IMR-90 (cell line): Measurements from ENCODE around the gene AMER2. TPM values are rescaled to one million over a fixed set of nuclear protein-coding genes. Genes with fewer than 3 reads are reported as not detected.

Experiments used
- ATAC-seq: fragments of 200-7000 bp; cut with Tn5 transposase; 2 replicates; pipeline ENCODE4 v1.9.1; 2020; ENCODE audit warnings: low read depth, mild to moderate bottlenecking, moderate library complexity
- BruUV-seq: library from RNA; stranded (reverse); fragments of 400-500 nt; replicated peaks from 2 replicates; lab custom pipeline; 2021; lab: Mats Ljungman, UMichigan
- CTCF ChIA-PET: fragments of 300-600 bp; formaldehyde crosslinking; extraction: SDS; loops from one replicate; lab custom pipeline; 2021; ENCODE audit warnings: antibody characterized with exemption; lab: Yijun Ruan, JAX
- POLR2A ChIA-PET: fragments of 300-600 bp; sonication (Branson Sonifier 250); formaldehyde crosslinking; loops from one replicate; lab custom pipeline; 2022; ENCODE audit warnings: antibody characterized with exemption; ENCODE audit not compliant: unreplicated experiment; lab: Charles Lee
- DNase-seq: peaks from one replicate; pipeline ENCODE4 v3.0.0; 2013
- H2AFZ ChIP-seq: replicated peaks from 2 replicates; pipeline ENCODE3; 2013; ENCODE audit warnings: low read length, mild to moderate bottlenecking; ENCODE audit not compliant: poor library complexity
- H2AK5ac ChIP-seq: 2 replicates; pipeline ENCODE4 v1.6.1; 2013; ENCODE audit warnings: low read depth, low read length, inconsistent platforms
- H2AK9ac ChIP-seq: replicated peaks from 2 replicates; pipeline ENCODE3; 2013; ENCODE audit warnings: mild to moderate bottlenecking, low read depth, low read length, moderate library complexity; ENCODE audit not compliant: poor library complexity
- H2BK120ac ChIP-seq: 2 replicates; pipeline ENCODE4 v1.6.1; 2013; ENCODE audit warnings: low read depth, low read length, inconsistent platforms
- H2BK15ac ChIP-seq: 3 replicates; pipeline ENCODE4 v1.6.1; 2013; ENCODE audit warnings: low read depth, low read length, inconsistent platforms
- H2BK20ac ChIP-seq: 2 replicates; pipeline ENCODE4 v1.6.1; 2013; ENCODE audit warnings: low read depth, mild to moderate bottlenecking, inconsistent platforms, low read length, moderate library complexity
- H2BK5ac ChIP-seq: 2 replicates; pipeline ENCODE4 v1.6.1; 2013; ENCODE audit warnings: mild to moderate bottlenecking, low read depth, low read length, inconsistent platforms; ENCODE audit not compliant: poor library complexity, severe bottlenecking
- H3K14ac ChIP-seq: replicated peaks from 2 replicates; pipeline ENCODE4 v1.6.1; 2013; ENCODE audit warnings: low read depth, low read length, inconsistent platforms
- H3K18ac ChIP-seq: 2 replicates; pipeline ENCODE4 v1.6.1; 2013; ENCODE audit warnings: low read depth, low read length, control low read depth
- H3K23ac ChIP-seq: 2 replicates; pipeline ENCODE4 v1.6.1; 2013; ENCODE audit warnings: low read depth, low read length, inconsistent platforms
- H3K27ac ChIP-seq: 2 replicates; pipeline ENCODE4 v1.5.1; 2013; ENCODE audit warnings: mild to moderate bottlenecking, control low read depth, low read length; ENCODE audit not compliant: insufficient read depth
- H3K27me3 ChIP-seq: 2 replicates; pipeline ENCODE4 v1.6.1; 2013; ENCODE audit warnings: low read length; ENCODE audit not compliant: control insufficient read depth, insufficient read depth
- H3K36me3 ChIP-seq: 2 replicates; pipeline ENCODE4 v1.6.1; 2013; ENCODE audit warnings: low read length, mixed read lengths; ENCODE audit not compliant: control insufficient read depth, insufficient read depth
- H3K4ac ChIP-seq: 2 replicates; pipeline ENCODE4 v1.6.1; 2013; ENCODE audit warnings: low read depth, low read length, inconsistent platforms
- H3K4me1 ChIP-seq: 2 replicates; pipeline ENCODE4 v1.6.1; 2013; ENCODE audit warnings: low read length, mixed read lengths; ENCODE audit not compliant: control insufficient read depth, insufficient read depth
- H3K4me2 ChIP-seq: 2 replicates; pipeline ENCODE4 v1.6.1; 2013; ENCODE audit warnings: low read depth, mild to moderate bottlenecking, control low read depth, low read length, moderate library complexity
- H3K4me3 ChIP-seq: 2 replicates; pipeline ENCODE4 v1.5.1; 2013; ENCODE audit warnings: low read depth, mild to moderate bottlenecking, control low read depth, low read length, moderate library complexity; ENCODE audit not compliant: insufficient read depth
- H3K56ac ChIP-seq: 2 replicates; pipeline ENCODE4 v1.6.1; 2013; ENCODE audit warnings: low read length, inconsistent platforms; ENCODE audit not compliant: insufficient read depth; ENCODE audit errors: extremely low read depth
- H3K79me1 ChIP-seq, 2 experiments: 2 replicates each; pipeline ENCODE4 v1.6.1; 2013; ENCODE audit warnings: low read length in 2 of 2, inconsistent platforms in 1 of 2, low read depth in 1 of 2
- H3K9ac ChIP-seq: 2 replicates; pipeline ENCODE4 v1.6.1; 2013; ENCODE audit warnings: low read depth, low read length, control low read depth
- H3K9me1 ChIP-seq: 2 replicates; pipeline ENCODE4 v1.6.1; 2013; ENCODE audit warnings: low read length, inconsistent platforms; ENCODE audit not compliant: insufficient read depth
- H3K9me3 ChIP-seq: 2 replicates; pipeline ENCODE4 v1.6.1; 2013; ENCODE audit warnings: low read length; ENCODE audit not compliant: control insufficient read depth, insufficient read depth
- H4K20me1 ChIP-seq: 2 replicates; pipeline ENCODE4 v1.6.1; 2013; ENCODE audit warnings: low read length, inconsistent platforms; ENCODE audit not compliant: insufficient read depth
- H4K5ac ChIP-seq: 2 replicates; pipeline ENCODE4 v1.6.1; 2013; ENCODE audit warnings: mild to moderate bottlenecking, low read depth, low read length, control low read depth
- H4K8ac ChIP-seq, 2 experiments: 2 replicates each; pipeline ENCODE4 v1.6.1; 2013; ENCODE audit warnings: low read depth in 2 of 2, low read length in 2 of 2, control low read depth in 1 of 2, inconsistent platforms in 1 of 2
- H4K91ac ChIP-seq: 2 replicates; pipeline ENCODE4 v1.6.1; 2013; ENCODE audit warnings: low read depth, low read length, inconsistent platforms; ENCODE audit not compliant: insufficient read depth
- BHLHE40 ChIP-seq: fragments of 150-350 bp; IDR thresholded peaks from 2 replicates; pipeline ENCODE4 v1.6.1; 2016; ENCODE audit warnings: mild to moderate bottlenecking, low read depth, low read length
- CEBPB ChIP-seq: IDR thresholded peaks from 2 replicates; pipeline ENCODE4 v1.6.1; 2012; ENCODE audit warnings: low read depth, low read length, improper control_type of control experiment
- CHD1 ChIP-seq: IDR thresholded peaks from 2 replicates; pipeline ENCODE4 v1.6.1; 2012; ENCODE audit warnings: low read depth, low read length, improper control_type of control experiment
- CTCF ChIP-seq: conservative IDR thresholded peaks from 2 replicates; pipeline ENCODE4 v1.5.1; 2012; ENCODE audit warnings: mild to moderate bottlenecking, low read depth, low read length, improper control_type of control experiment
- ELK1 ChIP-seq: fragments of 150-350 bp; IDR thresholded peaks from 2 replicates; pipeline ENCODE4 v1.6.1; 2016; ENCODE audit warnings: low read depth, mild to moderate bottlenecking, low read length, moderate library complexity, borderline replicate concordance
- FOS ChIP-seq: fragments of 150-350 bp; IDR thresholded peaks from 2 replicates; pipeline ENCODE4 v1.6.1; 2016; ENCODE audit warnings: low read depth, low read length
- MAFK ChIP-seq: IDR thresholded peaks from 2 replicates; pipeline ENCODE4 v1.6.1; 2012; ENCODE audit warnings: low read depth, low read length, improper control_type of control experiment
- MAZ ChIP-seq: IDR thresholded peaks from 2 replicates; pipeline ENCODE4 v1.6.1; 2012; ENCODE audit warnings: low read depth, mild to moderate bottlenecking, low read length, improper control_type of control experiment, moderate library complexity, borderline replicate concordance
- MXI1 ChIP-seq: IDR thresholded peaks from 2 replicates; pipeline ENCODE4 v1.6.1; 2012; ENCODE audit warnings: low read depth, mild to moderate bottlenecking, low read length, moderate library complexity, borderline replicate concordance
- NFE2L2 ChIP-seq: fragments of 150-350 bp; IDR thresholded peaks from 2 replicates; pipeline ENCODE4 v1.6.1; 2016; ENCODE audit warnings: low read depth, mild to moderate bottlenecking, low read length
- POLR2A ChIP-seq: IDR thresholded peaks from 2 replicates; pipeline ENCODE4 v1.6.1; 2012; ENCODE audit warnings: mild to moderate bottlenecking, low read depth, low read length
- RAD21 ChIP-seq: IDR thresholded peaks from 2 replicates; pipeline ENCODE4 v1.6.1; 2012; ENCODE audit warnings: low read length, improper control_type of control experiment
- RCOR1 ChIP-seq: IDR thresholded peaks from 2 replicates; pipeline ENCODE4 v1.6.1; 2012; ENCODE audit warnings: mild to moderate bottlenecking, low read length, improper control_type of control experiment; ENCODE audit not compliant: insufficient replicate concordance
- RFX5 ChIP-seq: IDR thresholded peaks from 2 replicates; pipeline ENCODE4 v1.8.0; 2012; ENCODE audit warnings: low read depth, mild to moderate bottlenecking, low read length, moderate library complexity
- SMC3 ChIP-seq: fragments of 150-350 bp; IDR thresholded peaks from 2 replicates; pipeline ENCODE4 v1.6.1; 2016; ENCODE audit warnings: low read depth, mild to moderate bottlenecking, antibody characterized with exemption, low read length, moderate library complexity
- USF2 ChIP-seq: fragments of 150-350 bp; IDR thresholded peaks from 2 replicates; pipeline ENCODE4 v1.6.1; 2017; ENCODE audit warnings: mild to moderate bottlenecking, antibody characterized with exemption, low read length, low read depth
- WGBS, 2 experiments: methylation state at CpG; one replicate each; pipeline versions ENCODE4 v1.1.5 to v1.1.7; 2013; ENCODE audit warnings: missing lambda C conversion rate in 2 of 2; ENCODE audit not compliant: insufficient read length in 1 of 2; ENCODE audit errors: extremely low coverage in 2 of 2; 5-methylcytosine and 5-hydroxymethylcytosine counted together
- dilution Hi-C: fragments of 300-500 bp; cut with HindIII; formaldehyde crosslinking; loops from one replicate; pipeline ENCODE4 v1.14.3; 2018; ENCODE audit warnings: low sequenced_read_pairs; ENCODE audit not compliant: unreplicated experiment
- in situ Hi-C: fragments of 300-500 bp; cut with MboI; formaldehyde crosslinking; loops from 3 replicates; pipeline ENCODE4 v1.14.3; 2019; ENCODE audit warnings: low sequenced_read_pairs, inconsistent platforms, mixed read lengths
- intact Hi-C: fragments of 100-400 bp; cut with micrococcal nuclease; formaldehyde crosslinking; loops from 2 replicates; pipeline ENCODE4 v1.10.0; 2022
- polyA plus RNA-seq, 3 experiments: library from polyadenylated mRNA; depleted of rRNA; stranded (reverse); fragments of >200 nt; gene quantifications; 2 replicates each; pipeline ENCODE4 v1.2.3, GENCODE V29; 2012; ENCODE audit warnings: low replicate concordance in 1 of 3
- total RNA-seq: library from RNA; depleted of rRNA; stranded (reverse); fragments of >200 nt; gene quantifications from 2 replicates; pipeline ENCODE4 v1.2.3, GENCODE V29; 2012

Gene AMER2
- total and polyA plus RNA-seq, 2 of the 4 experiments (the other 2 are of a cell fraction), result not detected

GRCh38 chr13:25116044-25116443 lies 56.0 kb downstream of the AMER2 start:
- Histone ChIP-seq H3K27me3 (peaks cover 2% of the 10 kb centered on the region), H4K20me1 (no peaks in the 10 kb centered on the region), H2BK20ac (no peak overlapping the region), H3K79me1 (no peaks in the 10 kb centered on the region), H4K5ac (no peak overlapping the region), H3K4me3 (no peak overlapping the region), H2AK5ac (no peak overlapping the region), H2AFZ (no peak overlapping the region), H4K8ac (no peak overlapping the region), H3K23ac (no peak overlapping the region), H3K18ac (no peak overlapping the region), H3K9me1 (no peaks in the 10 kb centered on the region), H3K4me2 (no peak overlapping the region), H3K9ac (no peak overlapping the region), H2AK9ac (no peak overlapping the region), H2BK5ac (no peak overlapping the region), H3K4ac (no peak overlapping the region), H4K91ac (no peak overlapping the region), H3K36me3 (no peaks in the 10 kb centered on the region), H2BK120ac (no peak overlapping the region), H3K14ac (no peak overlapping the region), H2BK15ac (no peak overlapping the region), H3K4me1 (no peaks in the 10 kb centered on the region), H3K27ac (no peak overlapping the region), H3K56ac (no peak overlapping the region), H3K9me3 (no peaks in the 10 kb centered on the region)
- ChIA-PET POLR2A (no interaction called here), CTCF (no interaction called here)
- no peak for TF ChIP-seq CEBPB
- TF ChIP-seq BHLHE40, result no peak
- TF ChIP-seq MXI1, result no peak
- TF ChIP-seq MAZ, result no peak
- no peak for TF ChIP-seq POLR2A
- no peak for TF ChIP-seq MAFK
- TF ChIP-seq RAD21, result no peak
- TF ChIP-seq RCOR1, result no peak
- TF ChIP-seq CHD1, result no peak
- TF ChIP-seq NFE2L2, result no peak
- no peak for TF ChIP-seq RFX5
- no peak for TF ChIP-seq FOS
- no peak for TF ChIP-seq SMC3
- no peak for TF ChIP-seq USF2
- no peak for TF ChIP-seq ELK1
- TF ChIP-seq CTCF, result no peak
- in situ Hi-C loops (no loop called here), intact Hi-C loops (no loop called here), dilution Hi-C loops (no loop called here)
- BruUV-seq, result no TSS peak
- no CpG with 5 or more reads among the region's 3 CpGs for WGBS, 2 experiments
- no peak for ATAC-seq
- DNase-seq, result no peak
